ENCODE measurements around the gene RGS7.
"Not testable (repeated sequence)": the region's sequence is repeated elsewhere in the genome, so short reads cannot be mapped to it uniquely, and the experiment has no call there.

Gene RGS7

GRCh38 chr1:241090798-241091197 lies 266.2 kb downstream of the RGS7 start:
- no peak overlapping the region for H3K27ac ChIP-seq (ENCODE audit: low read length)
- H3K4me3 ChIP-seq (ENCODE audit: low read length in 2 of 2), result no peak overlapping the region
- H3K4me1 ChIP-seq (ENCODE audit: control insufficient read depth, insufficient read depth, low read length), result no peaks in the 10 kb centered on the region
- H3K36me3 ChIP-seq (ENCODE audit: control insufficient read depth in 2 of 2, insufficient read depth in 2 of 2, low read length in 2 of 2), result no peaks in the 10 kb centered on the region
- no peaks in the 10 kb centered on the region for H3K27me3 ChIP-seq (ENCODE audit: control insufficient read depth in 1 of 2, insufficient read depth in 2 of 2, low read length in 2 of 2)
- no peaks in the 10 kb centered on the region for H3K9me3 ChIP-seq (ENCODE audit: control insufficient read depth in 2 of 2, low read length in 2 of 2)
- no peak overlapping the region for H3K9ac ChIP-seq (ENCODE audit: low read length in 2 of 2)

GRCh38 chr1:241089066-241089465 lies 267.9 kb downstream of the RGS7 start:
- not testable (repeated sequence) for H3K4me3 ChIP-seq (ENCODE audit: low read length in 2 of 2); H3K9ac ChIP-seq (ENCODE audit: low read length in 2 of 2); H3K36me3 ChIP-seq (ENCODE audit: control insufficient read depth in 2 of 2, insufficient read depth in 2 of 2, low read length in 2 of 2); H3K4me1 ChIP-seq (ENCODE audit: control insufficient read depth, insufficient read depth, low read length); H3K27me3 ChIP-seq (ENCODE audit: control insufficient read depth in 1 of 2, insufficient read depth in 2 of 2, low read length in 2 of 2); H3K9me3 ChIP-seq (ENCODE audit: control insufficient read depth in 2 of 2, low read length in 2 of 2); H3K27ac ChIP-seq (ENCODE audit: low read length)

GRCh38 chr1:241088075-241088474 lies 268.9 kb downstream of the RGS7 start:
- not testable (repeated sequence) for H3K27me3 ChIP-seq (ENCODE audit: control insufficient read depth in 1 of 2, insufficient read depth in 2 of 2, low read length in 2 of 2)

GRCh38 chr1:241086686-241087085 lies 270.3 kb downstream of the RGS7 start:
- Histone ChIP-seq H3K9ac (ENCODE audit: low read length in 2 of 2) (no peak overlapping the region), H3K4me1 (ENCODE audit: control insufficient read depth, insufficient read depth, low read length) (no peaks in the 10 kb centered on the region), H3K27ac (ENCODE audit: low read length) (no peak overlapping the region), H3K9me3 (ENCODE audit: control insufficient read depth in 2 of 2, low read length in 2 of 2) (no peaks in the 10 kb centered on the region), H3K27me3 (ENCODE audit: control insufficient read depth in 1 of 2, insufficient read depth in 2 of 2, low read length in 2 of 2) (no peaks in the 10 kb centered on the region), H3K4me3 (ENCODE audit: low read length in 2 of 2) (no peak overlapping the region), H3K36me3 (ENCODE audit: control insufficient read depth in 2 of 2, insufficient read depth in 2 of 2, low read length in 2 of 2) (no peaks in the 10 kb centered on the region)

More at GRCh38 chr1:241088075-241088474, 268.9 kb downstream of the RGS7 start:
- not testable (repeated sequence) for H3K4me1 ChIP-seq (ENCODE audit: control insufficient read depth, insufficient read depth, low read length); H3K36me3 ChIP-seq (ENCODE audit: control insufficient read depth in 2 of 2, insufficient read depth in 2 of 2, low read length in 2 of 2); H3K9ac ChIP-seq (ENCODE audit: low read length in 2 of 2); H3K27ac ChIP-seq (ENCODE audit: low read length); H3K9me3 ChIP-seq (ENCODE audit: control insufficient read depth in 2 of 2, low read length in 2 of 2); H3K4me3 ChIP-seq (ENCODE audit: low read length in 2 of 2)

- Histone ChIP-seq H3K9me3 (ENCODE audit: control insufficient read depth in 2 of 2, low read length in 2 of 2) (no peaks in the 10 kb centered on the region), H3K27me3 (ENCODE audit: control insufficient read depth in 1 of 2, insufficient read depth in 2 of 2, low read length in 2 of 2) (no peaks in the 10 kb centered on the region), H3K36me3 (ENCODE audit: control insufficient read depth in 2 of 2, insufficient read depth in 2 of 2, low read length in 2 of 2) (no peaks in the 10 kb centered on the region), H3K4me1 (ENCODE audit: control insufficient read depth, insufficient read depth, low read length) (no peaks in the 10 kb centered on the region), H3K4me3 (ENCODE audit: low read length in 2 of 2) (no peak overlapping the region), H3K9ac (ENCODE audit: low read length in 2 of 2) (no peak overlapping the region), H3K27ac (ENCODE audit: low read length) (no peak overlapping the region)
These were observed 273.7 kb downstream of the RGS7 start for GRCh38 chr1:241083285-241083684.

- no peak overlapping the region for H3K4me3 ChIP-seq (ENCODE audit: low read length in 2 of 2)
- no peaks in the 10 kb centered on the region for H3K27me3 ChIP-seq (ENCODE audit: control insufficient read depth in 1 of 2, insufficient read depth in 2 of 2, low read length in 2 of 2)
- H3K9me3 ChIP-seq (ENCODE audit: control insufficient read depth in 2 of 2, low read length in 2 of 2), result no peaks in the 10 kb centered on the region
- no peaks in the 10 kb centered on the region for H3K36me3 ChIP-seq (ENCODE audit: control insufficient read depth in 2 of 2, insufficient read depth in 2 of 2, low read length in 2 of 2)
- H3K9ac ChIP-seq (ENCODE audit: low read length in 2 of 2), result no peak overlapping the region
- H3K27ac ChIP-seq (ENCODE audit: low read length), result no peak overlapping the region
- no peaks in the 10 kb centered on the region for H3K4me1 ChIP-seq (ENCODE audit: control insufficient read depth, insufficient read depth, low read length)
These were observed 275.5 kb downstream of the RGS7 start for GRCh38 chr1:241081473-241081872.

GRCh38 chr1:241079459-241079858 lies 277.5 kb downstream of the RGS7 start:
- Histone ChIP-seq H3K9ac (ENCODE audit: low read length in 2 of 2) (no peak overlapping the region), H3K27ac (ENCODE audit: low read length) (no peak overlapping the region), H3K27me3 (ENCODE audit: control insufficient read depth in 1 of 2, insufficient read depth in 2 of 2, low read length in 2 of 2) (no peaks in the 10 kb centered on the region), H3K4me1 (ENCODE audit: control insufficient read depth, insufficient read depth, low read length) (no peaks in the 10 kb centered on the region), H3K4me3 (ENCODE audit: low read length in 2 of 2) (no peak overlapping the region), H3K9me3 (ENCODE audit: control insufficient read depth in 2 of 2, low read length in 2 of 2) (no peaks in the 10 kb centered on the region), H3K36me3 (ENCODE audit: control insufficient read depth in 2 of 2, insufficient read depth in 2 of 2, low read length in 2 of 2) (no peaks in the 10 kb centered on the region)

GRCh38 chr1:241079047-241079446 lies 278.0 kb downstream of the RGS7 start:
- Histone ChIP-seq H3K9me3 (ENCODE audit: control insufficient read depth in 2 of 2, low read length in 2 of 2) (no peaks in the 10 kb centered on the region), H3K4me1 (ENCODE audit: control insufficient read depth, insufficient read depth, low read length) (no peaks in the 10 kb centered on the region), H3K4me3 (ENCODE audit: low read length in 2 of 2) (no peak overlapping the region), H3K9ac (ENCODE audit: low read length in 2 of 2) (no peak overlapping the region), H3K27me3 (ENCODE audit: control insufficient read depth in 1 of 2, insufficient read depth in 2 of 2, low read length in 2 of 2) (no peaks in the 10 kb centered on the region), H3K27ac (ENCODE audit: low read length) (no peak overlapping the region), H3K36me3 (ENCODE audit: control insufficient read depth in 2 of 2, insufficient read depth in 2 of 2, low read length in 2 of 2) (no peaks in the 10 kb centered on the region)

- H3K9ac ChIP-seq (ENCODE audit: low read length in 2 of 2), result no peak overlapping the region
These were observed 279.4 kb downstream of the RGS7 start for GRCh38 chr1:241077386-241078147.

GRCh38 chr1:241074507-241074906 lies 282.5 kb downstream of the RGS7 start:
- Histone ChIP-seq H3K27ac (ENCODE audit: low read length) (no peak overlapping the region), H3K4me1 (ENCODE audit: control insufficient read depth, insufficient read depth, low read length) (no peaks in the 10 kb centered on the region), H3K27me3 (ENCODE audit: control insufficient read depth in 1 of 2, insufficient read depth in 2 of 2, low read length in 2 of 2) (no peaks in the 10 kb centered on the region), H3K4me3 (ENCODE audit: low read length in 2 of 2) (no peak overlapping the region), H3K36me3 (ENCODE audit: control insufficient read depth in 2 of 2, insufficient read depth in 2 of 2, low read length in 2 of 2) (no peaks in the 10 kb centered on the region), H3K9me3 (ENCODE audit: control insufficient read depth in 2 of 2, low read length in 2 of 2) (no peaks in the 10 kb centered on the region), H3K9ac (ENCODE audit: low read length in 2 of 2) (no peak overlapping the region)

More at GRCh38 chr1:241077386-241078147, 279.4 kb downstream of the RGS7 start:
- H3K27me3 ChIP-seq (ENCODE audit: control insufficient read depth in 1 of 2, insufficient read depth in 2 of 2, low read length in 2 of 2), result no peaks in the 10 kb centered on the region
- H3K4me1 ChIP-seq (ENCODE audit: control insufficient read depth, insufficient read depth, low read length), result no peaks in the 10 kb centered on the region
- no peaks in the 10 kb centered on the region for H3K36me3 ChIP-seq (ENCODE audit: control insufficient read depth in 2 of 2, insufficient read depth in 2 of 2, low read length in 2 of 2)
- H3K27ac ChIP-seq (ENCODE audit: low read length), result no peak overlapping the region
- H3K4me3 ChIP-seq (ENCODE audit: low read length in 2 of 2), result no peak overlapping the region
- no peaks in the 10 kb centered on the region for H3K9me3 ChIP-seq (ENCODE audit: control insufficient read depth in 2 of 2, low read length in 2 of 2)

- H3K27me3 ChIP-seq (ENCODE audit: control insufficient read depth in 1 of 2, insufficient read depth in 2 of 2, low read length in 2 of 2), result no peaks in the 10 kb centered on the region
- no peaks in the 10 kb centered on the region for H3K36me3 ChIP-seq (ENCODE audit: control insufficient read depth in 2 of 2, insufficient read depth in 2 of 2, low read length in 2 of 2)
- H3K4me3 ChIP-seq (ENCODE audit: low read length in 2 of 2), result no peak overlapping the region
- H3K9me3 ChIP-seq (ENCODE audit: control insufficient read depth in 2 of 2, low read length in 2 of 2), result no peaks in the 10 kb centered on the region
- no peaks in the 10 kb centered on the region for H3K4me1 ChIP-seq (ENCODE audit: control insufficient read depth, insufficient read depth, low read length)
- H3K9ac ChIP-seq (ENCODE audit: low read length in 2 of 2), result no peak overlapping the region
- no peak overlapping the region for H3K27ac ChIP-seq (ENCODE audit: low read length)
These were observed 288.6 kb downstream of the RGS7 start for GRCh38 chr1:241068359-241068758.

All from stomach smooth muscle (tissue), 2 donors.